Activated T-cell treated with anti-CD3 and anti-CD28 coated beads for 1 hour (primary cell): Measurements from ENCODE around the gene SNX14.
"Not testable (repeated sequence)": the region's sequence is repeated elsewhere in the genome, so short reads cannot be mapped to it uniquely, and the experiment has no call there.

Experiments
- DNase-seq: peaks from one replicate; pipeline ENCODE4 v3.0.0-alpha.2; 2020; ENCODE audit warnings: low read depth

SNX14 gene

GRCh38 chr6:85591207-85591606 lies 2.5 kb downstream of the SNX14 start:
- no peak for DNase-seq

- no peak for DNase-seq
These were observed 7.9 kb downstream of the SNX14 start for GRCh38 chr6:85585741-85586140.

- not testable (repeated sequence) for DNase-seq
These were observed 10.8 kb downstream of the SNX14 start for GRCh38 chr6:85582832-85583231.

GRCh38 chr6:85581572-85581971 lies 12.1 kb downstream of the SNX14 start:
- DNase-seq = no peak

- no peak for DNase-seq
These were observed 12.8 kb downstream of the SNX14 start for GRCh38 chr6:85580878-85581267.

- no peak for DNase-seq
These were observed 13.4 kb downstream of the SNX14 start for GRCh38 chr6:85580118-85580877.

GRCh38 chr6:85579581-85579980 lies 14.1 kb downstream of the SNX14 start:
- DNase-seq = no peak

- no peak for DNase-seq
These were observed 17.2 kb downstream of the SNX14 start for GRCh38 chr6:85576476-85576875.

- DNase-seq = no peak
These were observed 18.6 kb downstream of the SNX14 start for GRCh38 chr6:85574932-85575598.

GRCh38 chr6:85569323-85569722 lies 24.3 kb downstream of the SNX14 start:
- DNase-seq = no peak

- DNase-seq = no peak
These were observed 25.2 kb downstream of the SNX14 start for GRCh38 chr6:85568411-85568810.

GRCh38 chr6:85565736-85566135 lies 27.9 kb downstream of the SNX14 start:
- no peak for DNase-seq

- not testable (repeated sequence) for DNase-seq
These were observed 29.4 kb downstream of the SNX14 start for GRCh38 chr6:85564223-85564622.

- DNase-seq = no peak
These were observed 31.8 kb downstream of the SNX14 start for GRCh38 chr6:85561750-85562357.

GRCh38 chr6:85556992-85557668 lies 36.5 kb downstream of the SNX14 start:
- DNase-seq = no peak

GRCh38 chr6:85552652-85553051 lies 41.0 kb downstream of the SNX14 start:
- no peak for DNase-seq

GRCh38 chr6:85551264-85551663 lies 42.4 kb downstream of the SNX14 start:
- DNase-seq = no peak

- DNase-seq = no peak
These were observed 45.9 kb downstream of the SNX14 start for GRCh38 chr6:85547719-85548118.

- DNase-seq = no peak
These were observed 48.9 kb downstream of the SNX14 start for GRCh38 chr6:85544776-85545175.

GRCh38 chr6:85537055-85537494 lies 56.6 kb downstream of the SNX14 start:
- DNase-seq = no peak

- not testable (repeated sequence) for DNase-seq
These were observed 69.4 kb downstream of the SNX14 start for GRCh38 chr6:85524281-85524680.

GRCh38 chr6:85516168-85516567 lies 77.5 kb downstream of the SNX14 start:
- DNase-seq = no peak
